HEK293 (cell line): ENCODE data around the gene SMIM24.

ENCODE experiments used
- ZNF544 ChIP-seq: fragments of 450-650 bp; formaldehyde crosslinking; IDR thresholded peaks from 2 replicates; pipeline ENCODE4 v1.5.0; 2017; ENCODE audit warnings: missing biosample characterization, missing genetic modification characterization
- TF ChIP-seq, protein P1 (sequence below): fragments of 450-650 bp; formaldehyde crosslinking; IDR thresholded peaks from 2 replicates; pipeline ENCODE4 v1.5.1; 2016; ENCODE audit warnings: missing biosample characterization, missing genetic modification characterization

DNA sequence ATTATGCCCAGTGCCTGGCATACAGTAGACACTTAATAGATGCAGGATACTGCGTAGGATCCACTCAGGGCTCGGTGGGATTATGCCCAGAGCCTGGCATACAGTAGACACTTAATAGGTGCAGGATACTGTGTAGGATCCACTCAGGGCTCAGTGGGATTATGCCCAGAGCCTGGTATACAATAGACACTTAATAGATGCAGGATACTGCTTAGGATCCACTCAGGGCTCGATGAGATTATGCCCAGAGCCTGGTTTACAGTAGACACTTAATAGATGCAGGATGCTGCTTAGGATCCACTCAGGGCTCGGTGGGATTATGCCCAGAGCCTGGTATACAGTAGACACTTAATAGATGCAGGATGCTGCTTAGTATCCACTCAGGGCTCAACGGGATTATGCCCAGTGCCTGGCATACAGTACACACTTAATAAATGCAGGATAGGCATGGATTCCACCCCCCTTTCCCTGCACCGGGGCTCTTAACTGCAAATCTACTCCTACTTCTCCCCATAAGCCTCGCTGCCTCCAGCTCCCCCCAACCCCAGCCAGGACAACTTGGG is 24.9 kb downstream of the SMIM24 start:
- no peak for TF ChIP-seq ZNF544 (tag by site-specific recombination)
- TF ChIP-seq, protein P1, sequence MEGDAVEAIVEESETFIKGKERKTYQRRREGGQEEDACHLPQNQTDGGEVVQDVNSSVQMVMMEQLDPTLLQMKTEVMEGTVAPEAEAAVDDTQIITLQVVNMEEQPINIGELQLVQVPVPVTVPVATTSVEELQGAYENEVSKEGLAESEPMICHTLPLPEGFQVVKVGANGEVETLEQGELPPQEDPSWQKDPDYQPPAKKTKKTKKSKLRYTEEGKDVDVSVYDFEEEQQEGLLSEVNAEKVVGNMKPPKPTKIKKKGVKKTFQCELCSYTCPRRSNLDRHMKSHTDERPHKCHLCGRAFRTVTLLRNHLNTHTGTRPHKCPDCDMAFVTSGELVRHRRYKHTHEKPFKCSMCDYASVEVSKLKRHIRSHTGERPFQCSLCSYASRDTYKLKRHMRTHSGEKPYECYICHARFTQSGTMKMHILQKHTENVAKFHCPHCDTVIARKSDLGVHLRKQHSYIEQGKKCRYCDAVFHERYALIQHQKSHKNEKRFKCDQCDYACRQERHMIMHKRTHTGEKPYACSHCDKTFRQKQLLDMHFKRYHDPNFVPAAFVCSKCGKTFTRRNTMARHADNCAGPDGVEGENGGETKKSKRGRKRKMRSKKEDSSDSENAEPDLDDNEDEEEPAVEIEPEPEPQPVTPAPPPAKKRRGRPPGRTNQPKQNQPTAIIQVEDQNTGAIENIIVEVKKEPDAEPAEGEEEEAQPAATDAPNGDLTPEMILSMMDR (tag by site-specific recombination) = no peak
